Vagina (tissue), 2 donors: ENCODE data around the gene PLEKHA8.

Experiments used
- CTCF ChIP-seq, 3 experiments: fragments of 450-650 bp in 2 of 3; fragments of 200-600 bp in 1 of 3; sonication (generic) in 1 of 3; IDR thresholded peaks; one replicate each; pipeline ENCODE4 v1.5.1; 2017 to 2019; ENCODE audit warnings: antibody characterized with exemption in 3 of 3, mild to moderate bottlenecking in 2 of 3, moderate library complexity in 2 of 3
- POLR2A ChIP-seq, 2 donors: fragments of 450-650 bp; IDR thresholded peaks; one replicate each; pipeline ENCODE4 v1.6.1; 2017; ENCODE audit warnings: antibody characterized with exemption in 2 of 2, mild to moderate bottlenecking in 2 of 2, moderate library complexity in 2 of 2
- POLR2AphosphoS5 ChIP-seq, 2 donors: sonication (generic); formaldehyde crosslinking; IDR thresholded peaks; one replicate each; pipeline ENCODE4 v1.9.0; 2017; ENCODE audit warnings: antibody characterized with exemption in 2 of 2, mild to moderate bottlenecking in 2 of 2, low read depth in 1 of 2; ENCODE audit not compliant: insufficient read depth in 1 of 2

GRCh38 chr7:30005464-30005863 is 22.7 kb upstream of the PLEKHA8 start:
- TF ChIP-seq CTCF (IDR thresholded peaks at IDR 0.05) (no peak), POLR2AphosphoS5 (IDR thresholded peaks at IDR 0.05; ENCODE audit: insufficient read depth in 1 of 2, low read depth in 1 of 2) (no peak), POLR2A (IDR thresholded peaks at IDR 0.05) (no peak)
